ENCODE data around the gene SLC52A3. TPM values are rescaled to one million over a fixed set of nuclear protein-coding genes. Genes with fewer than 3 reads are reported as not detected.

The SLC52A3 gene
- total and polyA plus RNA-seq, 9 of the 15 experiments (the other 6 are each of a cell fraction or from before 2014, with no cell fraction given), result 0.06 to 0.60 (median 0.11) TPM

GRCh38 chr20:728256-728944, 39.9 kb downstream of the SLC52A3 start (continued):
- TF ChIP-seq, protein P1, sequence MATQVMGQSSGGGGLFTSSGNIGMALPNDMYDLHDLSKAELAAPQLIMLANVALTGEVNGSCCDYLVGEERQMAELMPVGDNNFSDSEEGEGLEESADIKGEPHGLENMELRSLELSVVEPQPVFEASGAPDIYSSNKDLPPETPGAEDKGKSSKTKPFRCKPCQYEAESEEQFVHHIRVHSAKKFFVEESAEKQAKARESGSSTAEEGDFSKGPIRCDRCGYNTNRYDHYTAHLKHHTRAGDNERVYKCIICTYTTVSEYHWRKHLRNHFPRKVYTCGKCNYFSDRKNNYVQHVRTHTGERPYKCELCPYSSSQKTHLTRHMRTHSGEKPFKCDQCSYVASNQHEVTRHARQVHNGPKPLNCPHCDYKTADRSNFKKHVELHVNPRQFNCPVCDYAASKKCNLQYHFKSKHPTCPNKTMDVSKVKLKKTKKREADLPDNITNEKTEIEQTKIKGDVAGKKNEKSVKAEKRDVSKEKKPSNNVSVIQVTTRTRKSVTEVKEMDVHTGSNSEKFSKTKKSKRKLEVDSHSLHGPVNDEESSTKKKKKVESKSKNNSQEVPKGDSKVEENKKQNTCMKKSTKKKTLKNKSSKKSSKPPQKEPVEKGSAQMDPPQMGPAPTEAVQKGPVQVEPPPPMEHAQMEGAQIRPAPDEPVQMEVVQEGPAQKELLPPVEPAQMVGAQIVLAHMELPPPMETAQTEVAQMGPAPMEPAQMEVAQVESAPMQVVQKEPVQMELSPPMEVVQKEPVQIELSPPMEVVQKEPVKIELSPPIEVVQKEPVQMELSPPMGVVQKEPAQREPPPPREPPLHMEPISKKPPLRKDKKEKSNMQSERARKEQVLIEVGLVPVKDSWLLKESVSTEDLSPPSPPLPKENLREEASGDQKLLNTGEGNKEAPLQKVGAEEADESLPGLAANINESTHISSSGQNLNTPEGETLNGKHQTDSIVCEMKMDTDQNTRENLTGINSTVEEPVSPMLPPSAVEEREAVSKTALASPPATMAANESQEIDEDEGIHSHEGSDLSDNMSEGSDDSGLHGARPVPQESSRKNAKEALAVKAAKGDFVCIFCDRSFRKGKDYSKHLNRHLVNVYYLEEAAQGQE (IDR thresholded peaks at IDR 0.05; ENCODE audit: borderline replicate concordance), result peak; percentile 92
- TF ChIP-seq, protein P1 (CRISPR knock-in tag; IDR thresholded peaks at IDR 0.05; ENCODE audit: low read depth), result peak; percentile 30; the same call in 1 of the 2 replicates
- peak; percentile 44; the same call in 1 of the 2 replicates for TF ChIP-seq ZNF384 (IDR thresholded peaks at IDR 0.05; ENCODE audit: low read depth, low read length)
- TF ChIP-seq RCOR1 (IDR thresholded peaks at IDR 0.05; ENCODE audit: borderline replicate concordance in 1 of 2, low read depth in 2 of 2, low read length in 2 of 2), result peak in 1 of 2 experiments; percentile 21; a peak in 1 of 4 replicates
- TF ChIP-seq ZNF134 (CRISPR knock-in tag; conservative IDR thresholded peaks at IDR 0.05), result no peak
- no peak for TF ChIP-seq CEBPZ (IDR thresholded peaks at IDR 0.05; ENCODE audit: borderline replicate concordance, low read depth, low read length)
- peak; percentile 59; the same call in 1 of the 2 replicates for TF ChIP-seq ATF7 (IDR thresholded peaks at IDR 0.05)
- TF ChIP-seq, protein P2, sequence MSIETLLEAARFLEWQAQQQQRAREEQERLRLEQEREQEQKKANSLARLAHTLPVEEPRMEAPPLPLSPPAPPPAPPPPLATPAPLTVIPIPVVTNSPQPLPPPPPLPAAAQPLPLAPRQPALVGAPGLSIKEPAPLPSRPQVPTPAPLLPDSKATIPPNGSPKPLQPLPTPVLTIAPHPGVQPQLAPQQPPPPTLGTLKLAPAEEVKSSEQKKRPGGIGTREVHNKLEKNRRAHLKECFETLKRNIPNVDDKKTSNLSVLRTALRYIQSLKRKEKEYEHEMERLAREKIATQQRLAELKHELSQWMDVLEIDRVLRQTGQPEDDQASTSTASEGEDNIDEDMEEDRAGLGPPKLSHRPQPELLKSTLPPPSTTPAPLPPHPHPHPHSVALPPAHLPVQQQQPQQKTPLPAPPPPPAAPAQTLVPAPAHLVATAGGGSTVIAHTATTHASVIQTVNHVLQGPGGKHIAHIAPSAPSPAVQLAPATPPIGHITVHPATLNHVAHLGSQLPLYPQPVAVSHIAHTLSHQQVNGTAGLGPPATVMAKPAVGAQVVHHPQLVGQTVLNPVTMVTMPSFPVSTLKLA (conservative IDR thresholded peaks at IDR 0.05), result peak in 1 of 2 experiments; percentile 41; a peak in 1 of 4 replicates
- TF ChIP-seq KDM4B (IDR thresholded peaks at IDR 0.05; ENCODE audit: borderline replicate concordance in 2 of 2, low read depth in 1 of 2), result 0 out of 4 replicates have a peak, but pooled peaks of 1 of the 2 experiments have one; percentile 36
- TF ChIP-seq, protein P3, sequence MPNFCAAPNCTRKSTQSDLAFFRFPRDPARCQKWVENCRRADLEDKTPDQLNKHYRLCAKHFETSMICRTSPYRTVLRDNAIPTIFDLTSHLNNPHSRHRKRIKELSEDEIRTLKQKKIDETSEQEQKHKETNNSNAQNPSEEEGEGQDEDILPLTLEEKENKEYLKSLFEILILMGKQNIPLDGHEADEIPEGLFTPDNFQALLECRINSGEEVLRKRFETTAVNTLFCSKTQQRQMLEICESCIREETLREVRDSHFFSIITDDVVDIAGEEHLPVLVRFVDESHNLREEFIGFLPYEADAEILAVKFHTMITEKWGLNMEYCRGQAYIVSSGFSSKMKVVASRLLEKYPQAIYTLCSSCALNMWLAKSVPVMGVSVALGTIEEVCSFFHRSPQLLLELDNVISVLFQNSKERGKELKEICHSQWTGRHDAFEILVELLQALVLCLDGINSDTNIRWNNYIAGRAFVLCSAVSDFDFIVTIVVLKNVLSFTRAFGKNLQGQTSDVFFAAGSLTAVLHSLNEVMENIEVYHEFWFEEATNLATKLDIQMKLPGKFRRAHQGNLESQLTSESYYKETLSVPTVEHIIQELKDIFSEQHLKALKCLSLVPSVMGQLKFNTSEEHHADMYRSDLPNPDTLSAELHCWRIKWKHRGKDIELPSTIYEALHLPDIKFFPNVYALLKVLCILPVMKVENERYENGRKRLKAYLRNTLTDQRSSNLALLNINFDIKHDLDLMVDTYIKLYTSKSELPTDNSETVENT (CRISPR knock-in tag; IDR thresholded peaks at IDR 0.05), result no peak

Data from K562 (cell line).